ENCODE results near the gene FAM20B. TPM values are rescaled to one million over a fixed set of nuclear protein-coding genes. Genes with fewer than 3 reads are reported as not detected.
A peak's percentile ranks its signal among the peaks of the same experiment; 100 is the strongest.

The FAM20B gene
- total and polyA plus RNA-seq, 2 of the 13 experiments (the other 11 are each of a cell fraction or from before 2014, with no cell fraction given), result 13.8 to 26.9 TPM

DNA sequence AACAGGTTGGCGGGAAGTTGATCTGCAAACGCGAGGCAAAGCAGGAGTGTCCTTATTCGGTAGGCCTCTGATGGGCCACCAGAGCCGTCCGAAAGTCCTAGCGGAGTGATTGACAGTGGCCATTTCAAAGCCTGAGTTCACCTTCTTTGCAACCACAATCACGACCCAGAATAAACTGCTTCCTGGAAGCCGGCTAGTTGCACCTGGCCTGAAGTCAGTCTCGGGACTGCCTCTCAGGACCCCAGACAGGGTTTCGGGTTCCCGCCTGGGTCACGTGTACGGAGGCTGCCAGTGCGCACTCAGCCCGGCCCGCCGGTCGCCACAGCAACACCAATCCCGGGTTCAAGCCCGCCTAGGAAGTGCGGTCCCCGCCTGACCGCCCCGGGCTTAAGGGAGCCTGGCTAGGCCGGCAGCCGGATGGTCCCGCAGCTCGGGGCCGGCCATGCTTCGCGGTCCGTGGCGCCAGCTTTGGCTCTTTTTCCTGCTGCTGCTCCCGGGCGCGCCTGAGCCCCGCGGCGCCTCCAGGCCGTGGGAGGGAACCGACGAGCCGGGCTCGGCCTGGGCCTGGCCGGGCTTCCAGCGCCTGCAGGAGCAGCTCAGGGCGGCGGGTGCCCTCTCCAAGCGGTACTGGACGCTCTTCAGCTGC lies 56.1 kb downstream of the FAM20B start, which contains the start of gene TOR3A (continued):
- TF ChIP-seq, protein P1, sequence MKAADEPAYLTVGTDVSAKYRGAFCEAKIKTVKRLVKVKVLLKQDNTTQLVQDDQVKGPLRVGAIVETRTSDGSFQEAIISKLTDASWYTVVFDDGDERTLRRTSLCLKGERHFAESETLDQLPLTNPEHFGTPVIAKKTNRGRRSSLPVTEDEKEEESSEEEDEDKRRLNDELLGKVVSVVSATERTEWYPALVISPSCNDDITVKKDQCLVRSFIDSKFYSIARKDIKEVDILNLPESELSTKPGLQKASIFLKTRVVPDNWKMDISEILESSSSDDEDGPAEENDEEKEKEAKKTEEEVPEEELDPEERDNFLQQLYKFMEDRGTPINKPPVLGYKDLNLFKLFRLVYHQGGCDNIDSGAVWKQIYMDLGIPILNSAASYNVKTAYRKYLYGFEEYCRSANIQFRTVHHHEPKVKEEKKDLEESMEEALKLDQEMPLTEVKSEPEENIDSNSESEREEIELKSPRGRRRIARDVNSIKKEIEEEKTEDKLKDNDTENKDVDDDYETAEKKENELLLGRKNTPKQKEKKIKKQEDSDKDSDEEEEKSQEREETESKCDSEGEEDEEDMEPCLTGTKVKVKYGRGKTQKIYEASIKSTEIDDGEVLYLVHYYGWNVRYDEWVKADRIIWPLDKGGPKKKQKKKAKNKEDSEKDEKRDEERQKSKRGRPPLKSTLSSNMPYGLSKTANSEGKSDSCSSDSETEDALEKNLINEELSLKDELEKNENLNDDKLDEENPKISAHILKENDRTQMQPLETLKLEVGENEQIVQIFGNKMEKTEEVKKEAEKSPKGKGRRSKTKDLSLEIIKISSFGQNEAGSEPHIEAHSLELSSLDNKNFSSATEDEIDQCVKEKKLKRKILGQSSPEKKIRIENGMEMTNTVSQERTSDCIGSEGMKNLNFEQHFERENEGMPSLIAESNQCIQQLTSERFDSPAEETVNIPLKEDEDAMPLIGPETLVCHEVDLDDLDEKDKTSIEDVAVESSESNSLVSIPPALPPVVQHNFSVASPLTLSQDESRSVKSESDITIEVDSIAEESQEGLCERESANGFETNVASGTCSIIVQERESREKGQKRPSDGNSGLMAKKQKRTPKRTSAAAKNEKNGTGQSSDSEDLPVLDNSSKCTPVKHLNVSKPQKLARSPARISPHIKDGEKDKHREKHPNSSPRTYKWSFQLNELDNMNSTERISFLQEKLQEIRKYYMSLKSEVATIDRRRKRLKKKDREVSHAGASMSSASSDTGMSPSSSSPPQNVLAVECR (CRISPR knock-in tag; IDR thresholded peaks at IDR 0.05; ENCODE audit: borderline replicate concordance), result peak; percentile 95; the same call in 1 of the 2 replicates
- no peak for TF ChIP-seq ZNF468 (CRISPR knock-in tag; IDR thresholded peaks at IDR 0.05)
- TF ChIP-seq, protein P2, sequence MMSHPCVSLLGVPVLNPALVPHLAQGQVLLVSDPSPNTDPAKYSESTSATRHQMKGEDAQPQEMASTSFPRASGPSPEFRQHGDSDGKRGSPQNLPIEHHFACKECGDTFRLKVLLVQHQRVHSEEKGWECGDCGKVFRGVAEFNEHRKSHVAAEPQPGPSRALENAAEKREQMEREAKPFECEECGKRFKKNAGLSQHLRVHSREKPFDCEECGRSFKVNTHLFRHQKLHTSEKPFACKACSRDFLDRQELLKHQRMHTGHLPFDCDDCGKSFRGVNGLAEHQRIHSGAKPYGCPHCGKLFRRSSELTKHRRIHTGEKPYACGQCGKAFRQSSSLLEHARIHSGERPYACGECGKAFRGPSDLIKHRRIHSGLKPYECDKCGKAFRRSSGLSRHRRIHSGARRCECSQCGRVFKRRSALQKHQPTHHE (CRISPR knock-in tag; IDR thresholded peaks at IDR 0.05; ENCODE audit: borderline replicate concordance), result peak; percentile 72; the same call in 1 of the 2 replicates
- TF ChIP-seq MED1 (CRISPR knock-in tag; IDR thresholded peaks at IDR 0.05), result peak; percentile 58
- 0 out of 2 replicates have a peak, but pooled peaks have one; percentile 21 for TF ChIP-seq ZNF607 (CRISPR knock-in tag; IDR thresholded peaks at IDR 0.05; ENCODE audit: borderline replicate concordance)
- TF ChIP-seq, protein P3, sequence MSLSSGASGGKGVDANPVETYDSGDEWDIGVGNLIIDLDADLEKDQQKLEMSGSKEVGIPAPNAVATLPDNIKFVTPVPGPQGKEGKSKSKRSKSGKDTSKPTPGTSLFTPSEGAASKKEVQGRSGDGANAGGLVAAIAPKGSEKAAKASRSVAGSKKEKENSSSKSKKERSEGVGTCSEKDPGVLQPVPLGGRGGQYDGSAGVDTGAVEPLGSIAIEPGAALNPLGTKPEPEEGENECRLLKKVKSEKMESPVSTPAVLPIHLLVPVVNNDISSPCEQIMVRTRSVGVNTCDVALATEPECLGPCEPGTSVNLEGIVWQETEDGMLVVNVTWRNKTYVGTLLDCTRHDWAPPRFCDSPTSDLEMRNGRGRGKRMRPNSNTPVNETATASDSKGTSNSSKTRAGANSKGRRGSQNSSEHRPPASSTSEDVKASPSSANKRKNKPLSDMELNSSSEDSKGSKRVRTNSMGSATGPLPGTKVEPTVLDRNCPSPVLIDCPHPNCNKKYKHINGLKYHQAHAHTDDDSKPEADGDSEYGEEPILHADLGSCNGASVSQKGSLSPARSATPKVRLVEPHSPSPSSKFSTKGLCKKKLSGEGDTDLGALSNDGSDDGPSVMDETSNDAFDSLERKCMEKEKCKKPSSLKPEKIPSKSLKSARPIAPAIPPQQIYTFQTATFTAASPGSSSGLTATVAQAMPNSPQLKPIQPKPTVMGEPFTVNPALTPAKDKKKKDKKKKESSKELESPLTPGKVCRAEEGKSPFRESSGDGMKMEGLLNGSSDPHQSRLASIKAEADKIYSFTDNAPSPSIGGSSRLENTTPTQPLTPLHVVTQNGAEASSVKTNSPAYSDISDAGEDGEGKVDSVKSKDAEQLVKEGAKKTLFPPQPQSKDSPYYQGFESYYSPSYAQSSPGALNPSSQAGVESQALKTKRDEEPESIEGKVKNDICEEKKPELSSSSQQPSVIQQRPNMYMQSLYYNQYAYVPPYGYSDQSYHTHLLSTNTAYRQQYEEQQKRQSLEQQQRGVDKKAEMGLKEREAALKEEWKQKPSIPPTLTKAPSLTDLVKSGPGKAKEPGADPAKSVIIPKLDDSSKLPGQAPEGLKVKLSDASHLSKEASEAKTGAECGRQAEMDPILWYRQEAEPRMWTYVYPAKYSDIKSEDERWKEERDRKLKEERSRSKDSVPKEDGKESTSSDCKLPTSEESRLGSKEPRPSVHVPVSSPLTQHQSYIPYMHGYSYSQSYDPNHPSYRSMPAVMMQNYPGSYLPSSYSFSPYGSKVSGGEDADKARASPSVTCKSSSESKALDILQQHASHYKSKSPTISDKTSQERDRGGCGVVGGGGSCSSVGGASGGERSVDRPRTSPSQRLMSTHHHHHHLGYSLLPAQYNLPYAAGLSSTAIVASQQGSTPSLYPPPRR (CRISPR knock-in tag; IDR thresholded peaks at IDR 0.05; ENCODE audit: borderline replicate concordance), result 0 out of 2 replicates have a peak, but pooled peaks have one; percentile 32
- TF ChIP-seq, protein P4, sequence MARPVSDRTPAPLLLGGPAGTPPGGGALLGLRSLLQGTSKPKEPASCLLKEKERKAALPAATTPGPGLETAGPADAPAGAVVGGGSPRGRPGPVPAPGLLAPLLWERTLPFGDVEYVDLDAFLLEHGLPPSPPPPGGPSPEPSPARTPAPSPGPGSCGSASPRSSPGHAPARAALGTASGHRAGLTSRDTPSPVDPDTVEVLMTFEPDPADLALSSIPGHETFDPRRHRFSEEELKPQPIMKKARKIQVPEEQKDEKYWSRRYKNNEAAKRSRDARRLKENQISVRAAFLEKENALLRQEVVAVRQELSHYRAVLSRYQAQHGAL (CRISPR knock-in tag; IDR thresholded peaks at IDR 0.05; ENCODE audit: not compliant biosample characterization), result peak; percentile 80
- no peak for TF ChIP-seq HIVEP1 (CRISPR knock-in tag; IDR thresholded peaks at IDR 0.05)
- TF ChIP-seq PITX1 (CRISPR knock-in tag; IDR thresholded peaks at IDR 0.05), result peak; percentile 70
- TF ChIP-seq ZNF331 (CRISPR knock-in tag; IDR thresholded peaks at IDR 0.05), result no peak; the same call in 1 of the 2 replicates
- peak; percentile 70; the same call in 1 of the 2 replicates for TF ChIP-seq ZNF790 (CRISPR knock-in tag; IDR thresholded peaks at IDR 0.05; ENCODE audit: borderline replicate concordance)
- TF ChIP-seq, protein P5, sequence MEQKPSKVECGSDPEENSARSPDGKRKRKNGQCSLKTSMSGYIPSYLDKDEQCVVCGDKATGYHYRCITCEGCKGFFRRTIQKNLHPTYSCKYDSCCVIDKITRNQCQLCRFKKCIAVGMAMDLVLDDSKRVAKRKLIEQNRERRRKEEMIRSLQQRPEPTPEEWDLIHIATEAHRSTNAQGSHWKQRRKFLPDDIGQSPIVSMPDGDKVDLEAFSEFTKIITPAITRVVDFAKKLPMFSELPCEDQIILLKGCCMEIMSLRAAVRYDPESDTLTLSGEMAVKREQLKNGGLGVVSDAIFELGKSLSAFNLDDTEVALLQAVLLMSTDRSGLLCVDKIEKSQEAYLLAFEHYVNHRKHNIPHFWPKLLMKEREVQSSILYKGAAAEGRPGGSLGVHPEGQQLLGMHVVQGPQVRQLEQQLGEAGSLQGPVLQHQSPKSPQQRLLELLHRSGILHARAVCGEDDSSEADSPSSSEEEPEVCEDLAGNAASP (CRISPR knock-in tag; IDR thresholded peaks at IDR 0.05; ENCODE audit: borderline replicate concordance), result 0 out of 2 replicates have a peak, but pooled peaks have one; percentile 52
